Type B pancreatic cell (in vitro differentiated cells): ENCODE data around the gene LGI4. TPM values are rescaled to one million over a fixed set of nuclear protein-coding genes. Genes with fewer than 3 reads are reported as not detected.
"Not testable (repeated sequence)": the region's sequence is repeated elsewhere in the genome, so short reads cannot be mapped to it uniquely, and the experiment has no call there.

Experiments
- DNase-seq: peaks from one replicate; pipeline ENCODE4 v3.0.0; 2021; ENCODE audit warnings: mixed read lengths; ENCODE audit not compliant: unreplicated experiment; ENCODE audit errors: extremely low spot score
- H3K27ac Mint-ChIP-seq: 2 replicates; pipeline ENCODE4 v1.8.0; 2021; ENCODE audit warnings: mild to moderate bottlenecking, mixed read lengths
- H3K27me3 Mint-ChIP-seq: 2 replicates; pipeline ENCODE4 v1.8.0; 2021; ENCODE audit warnings: mixed read lengths
- H3K36me3 Mint-ChIP-seq: 2 replicates; pipeline ENCODE4 v1.8.0; 2021; ENCODE audit warnings: mixed read lengths
- H3K4me1 Mint-ChIP-seq: one replicate; pipeline ENCODE4 v1.8.0; 2021; ENCODE audit warnings: mixed read lengths; ENCODE audit not compliant: unreplicated experiment
- H3K4me3 Mint-ChIP-seq: 2 replicates; pipeline ENCODE4 v1.8.0; 2021; ENCODE audit warnings: mild to moderate bottlenecking, mixed read lengths
- H3K9me3 Mint-ChIP-seq: 2 replicates; pipeline ENCODE4 v1.8.0; 2021; ENCODE audit warnings: mixed read lengths
- CTCF ChIP-seq: fragments of 200-600 bp; sonication (generic); conservative IDR thresholded peaks from 2 replicates; pipeline ENCODE4 v1.5.0; 2021; ENCODE audit warnings: antibody characterized with exemption, mild to moderate bottlenecking
- total RNA-seq: library from RNA; stranded (reverse); gene quantifications from 2 replicates; pipeline ENCODE4 v1.2.1, GENCODE V29; 2021; ENCODE audit warnings: low replicate concordance

LGI4 gene
- total RNA-seq, 1 donor from 2014 or later = 2.2 TPM

- Mint-ChIP-seq H3K4me3 (no peak overlapping the region), H3K27me3 (no peaks in the 10 kb centered on the region), H3K4me1 (peaks cover 20% of the 10 kb centered on the region), H3K27ac (no peak overlapping the region), H3K9me3 (peaks cover 11% of the 10 kb centered on the region), H3K36me3 (no peaks in the 10 kb centered on the region)
- no peak for TF ChIP-seq CTCF
- no peak for DNase-seq
These were observed 2.6 kb downstream of the LGI4 start for GRCh38 chr19:35132254-35132653.

GRCh38 chr19:35130761-35131720, 3.8 kb downstream of the LGI4 start:
- H3K9me3 Mint-ChIP-seq = peaks cover 11% of the 10 kb centered on the region
- no peak for DNase-seq
- no peak overlapping the region for H3K4me3 Mint-ChIP-seq
- TF ChIP-seq CTCF = no peak
- H3K4me1 Mint-ChIP-seq = peaks cover 17% of the 10 kb centered on the region
- no peaks in the 10 kb centered on the region for H3K36me3 Mint-ChIP-seq
- H3K27me3 Mint-ChIP-seq = no peaks in the 10 kb centered on the region
- H3K27ac Mint-ChIP-seq = no peak overlapping the region

- not testable (repeated sequence) for H3K36me3 Mint-ChIP-seq, H3K27me3 Mint-ChIP-seq, DNase-seq, H3K4me3 Mint-ChIP-seq
- Mint-ChIP-seq H3K4me1 (peaks cover 15% of the 10 kb centered on the region), H3K27ac (peak overlapping the region; percentile 60), H3K9me3 (peaks cover 11% of the 10 kb centered on the region)
These were observed 5.1 kb downstream of the LGI4 start for GRCh38 chr19:35129724-35130274.

- no peak for TF ChIP-seq CTCF
- DNase-seq = no peak
- Mint-ChIP-seq H3K27ac (no peak overlapping the region), H3K4me3 (no peak overlapping the region), H3K4me1 (peaks cover 20% of the 10 kb centered on the region), H3K36me3 (no peaks in the 10 kb centered on the region), H3K27me3 (no peaks in the 10 kb centered on the region), H3K9me3 (peaks cover 11% of the 10 kb centered on the region)
These were observed 6.3 kb downstream of the LGI4 start for GRCh38 chr19:35128398-35129057.

- TF ChIP-seq CTCF = no peak
- Mint-ChIP-seq H3K9me3 (peaks cover 6% of the 10 kb centered on the region), H3K36me3 (no peaks in the 10 kb centered on the region), H3K27me3 (no peaks in the 10 kb centered on the region), H3K4me1 (peaks cover 21% of the 10 kb centered on the region), H3K27ac (no peak overlapping the region), H3K4me3 (no peak overlapping the region)
- DNase-seq = no peak
These were observed 7.0 kb downstream of the LGI4 start for GRCh38 chr19:35127871-35128270.

- no peak for TF ChIP-seq CTCF
- Mint-ChIP-seq H3K36me3 (no peaks in the 10 kb centered on the region), H3K27me3 (no peaks in the 10 kb centered on the region), H3K4me3 (no peak overlapping the region), H3K4me1 (peaks cover 27% of the 10 kb centered on the region), H3K27ac (no peak overlapping the region), H3K9me3 (no peaks in the 10 kb centered on the region)
- no peak for DNase-seq
These were observed 8.3 kb downstream of the LGI4 start for GRCh38 chr19:35126624-35126959.
